ENCODE measurements around the gene KIT. TPM values are rescaled to one million over a fixed set of nuclear protein-coding genes. Genes with fewer than 3 reads are reported as not detected.

Gene KIT
- total and polyA plus RNA-seq, 7 donors, result 0.19 to 2.1 (median 0.92) TPM

DNA sequence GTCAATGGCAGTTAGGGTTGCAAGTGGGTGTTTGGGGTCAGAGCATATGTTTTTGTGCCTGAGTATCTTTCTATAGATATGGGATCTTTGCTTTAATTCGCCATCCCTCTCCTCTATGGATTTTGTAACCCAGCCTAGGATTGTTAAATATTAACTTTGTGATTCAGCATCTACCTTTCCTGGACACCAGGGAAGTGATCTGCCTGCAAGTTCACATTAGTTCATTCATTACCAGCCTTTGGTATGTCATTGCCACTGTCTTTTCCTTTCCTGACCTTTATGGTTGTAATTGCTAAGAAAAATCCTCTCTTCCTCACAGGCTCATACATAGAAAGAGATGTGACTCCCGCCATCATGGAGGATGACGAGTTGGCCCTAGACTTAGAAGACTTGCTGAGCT, 73.8 kb downstream of the KIT start:
- Histone ChIP-seq H3K27me3 (ENCODE audit: insufficient read depth in 3 of 3, low read length in 2 of 3) (no peaks in the 10 kb centered on the region), H3K27ac (no peak overlapping the region), H3K4me3 (no peak overlapping the region), H3K36me3 (ENCODE audit: insufficient read depth in 1 of 2, low read depth in 1 of 2) (no peaks in the 10 kb centered on the region), H3K4me1 (no peaks in the 10 kb centered on the region), H3K9me3 (no peaks in the 10 kb centered on the region)
- DNase-seq (no peak), ATAC-seq (no peak)
- 95 to 98% (median 97%) methylated on average over 3 of the region's 3 CpGs for WGBS, 3 donors
- intact Hi-C loops (cut with DNase I), result no loop called here
- no peak for TF ChIP-seq CTCF (IDR thresholded peaks at IDR 0.05)

GRCh38 chr4:54731976-54732375, 74.2 kb downstream of the KIT start:
- TF ChIP-seq CTCF (IDR thresholded peaks at IDR 0.05), result no peak
- intact Hi-C loops (cut with DNase I), result no loop called here
- Histone ChIP-seq H3K9me3 (no peaks in the 10 kb centered on the region), H3K27ac (no peak overlapping the region), H3K4me3 (no peak overlapping the region), H3K4me1 (no peaks in the 10 kb centered on the region), H3K36me3 (ENCODE audit: insufficient read depth in 1 of 2, low read depth in 1 of 2) (no peaks in the 10 kb centered on the region), H3K27me3 (ENCODE audit: insufficient read depth in 3 of 3, low read length in 2 of 3) (no peaks in the 10 kb centered on the region)
- WGBS, 3 donors, result 87 to 100% (median 100%) methylated on average over 1 of the region's 1 CpG
- ATAC-seq (no peak), DNase-seq (no peak)

DNA sequence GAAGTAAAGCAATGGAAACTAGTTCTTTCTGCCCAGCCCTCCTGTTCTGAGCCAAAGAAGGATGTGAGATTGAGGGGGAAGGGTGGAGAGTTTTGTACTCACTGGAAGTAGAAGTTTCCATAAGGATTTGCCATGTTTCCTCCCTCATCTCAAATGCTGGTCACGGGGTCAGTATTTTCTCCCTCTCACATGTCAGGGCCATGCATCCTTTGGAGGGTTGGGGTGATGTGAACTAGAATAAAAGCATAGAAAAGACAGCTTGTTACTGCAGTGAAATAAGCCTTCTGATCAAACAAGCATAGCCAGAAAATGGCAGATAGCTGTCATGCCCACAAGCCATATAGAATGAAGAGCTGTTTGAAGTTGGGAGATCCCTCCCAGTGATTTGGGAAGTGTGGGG, 79.7 kb downstream of the KIT start:
- intact Hi-C loops (cut with DNase I), result no loop called here
- Histone ChIP-seq H3K4me1 (no peaks in the 10 kb centered on the region), H3K27ac (no peak overlapping the region), H3K36me3 (ENCODE audit: insufficient read depth in 1 of 2, low read depth in 1 of 2) (no peaks in the 10 kb centered on the region), H3K4me3 (no peak overlapping the region), H3K9me3 (no peaks in the 10 kb centered on the region), H3K27me3 (ENCODE audit: insufficient read depth in 3 of 3, low read length in 2 of 3) (no peaks in the 10 kb centered on the region)
- no peak for DNase-seq
- ATAC-seq, result no peak
- 86 to 95% (median 88%) methylated on average over 1 of the region's 1 CpG for WGBS, 3 donors
- TF ChIP-seq CTCF (IDR thresholded peaks at IDR 0.05), result no peak

- 39 to 72% (median 44%) methylated on average over 3 of the region's 3 CpGs for WGBS, 3 donors
- no peak overlapping the region for H3K4me3 ChIP-seq
- H3K4me1 ChIP-seq, result no peaks in the 10 kb centered on the region
- no peaks in the 10 kb centered on the region for H3K36me3 ChIP-seq (ENCODE audit: insufficient read depth in 1 of 2, low read depth in 1 of 2)
- DNase-seq (no peak), ATAC-seq (no peak)
- intact Hi-C loops (cut with DNase I), result no loop called here
- no peaks in the 10 kb centered on the region for H3K27me3 ChIP-seq (ENCODE audit: insufficient read depth in 3 of 3, low read length in 2 of 3)
- no peaks in the 10 kb centered on the region for H3K9me3 ChIP-seq
- H3K27ac ChIP-seq, result no peak overlapping the region
- no peak for TF ChIP-seq CTCF (IDR thresholded peaks at IDR 0.05)
Measured at GRCh38 chr4:54741202-54741601, 83.4 kb downstream of the KIT start.

DNA sequence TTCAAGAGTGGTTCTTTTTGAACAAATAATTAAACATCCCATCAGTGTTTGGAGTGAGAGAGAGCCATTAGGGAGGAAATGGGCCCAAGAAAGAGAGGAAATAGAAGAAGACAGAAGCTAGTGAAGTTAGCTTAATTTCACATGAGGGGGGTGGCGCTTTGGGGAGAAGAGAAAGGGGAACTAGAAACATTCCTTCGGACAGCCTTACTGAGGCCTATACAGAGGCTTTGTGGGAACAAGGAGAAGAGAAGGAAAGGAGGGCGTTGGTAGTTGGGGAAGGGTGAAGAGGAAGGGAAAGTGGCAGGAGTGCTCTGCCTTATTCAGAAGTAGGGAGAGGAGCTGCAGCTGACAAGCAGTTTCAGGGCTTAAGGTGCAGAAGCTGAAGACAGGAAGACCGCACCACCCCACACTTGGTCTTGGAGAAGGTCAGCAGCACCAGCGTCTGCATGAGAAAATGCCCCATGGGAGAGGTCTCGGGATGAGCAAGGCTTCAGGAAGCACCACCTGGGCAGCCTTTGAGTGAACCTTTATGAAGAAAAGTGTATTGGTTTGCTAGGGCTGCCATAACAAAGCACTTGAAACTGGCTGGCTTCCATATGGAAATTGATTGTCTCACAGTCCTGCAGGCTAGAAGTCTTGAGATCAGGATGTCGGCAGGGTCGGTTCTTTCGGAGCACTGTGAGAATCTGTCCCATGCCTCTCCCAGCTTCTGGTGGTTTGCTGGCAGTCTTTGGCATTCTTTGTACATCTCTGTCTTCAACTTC, 85.1 kb downstream of the KIT start:
- Histone ChIP-seq H3K9me3 (no peaks in the 10 kb centered on the region), H3K4me1 (no peaks in the 10 kb centered on the region), H3K27me3 (ENCODE audit: insufficient read depth in 3 of 3, low read length in 2 of 3) (peaks cover 0 to 1% (median 0%) of the 10 kb centered on the region in 3 donors), H3K27ac (no peak overlapping the region), H3K36me3 (ENCODE audit: insufficient read depth in 1 of 2, low read depth in 1 of 2) (no peaks in the 10 kb centered on the region), H3K4me3 (no peak overlapping the region)
- TF ChIP-seq CTCF (IDR thresholded peaks at IDR 0.05), result no peak
- no peak for ATAC-seq
- no peak for DNase-seq
- WGBS, 3 donors, result 87 to 95% (median 92%) methylated on average over 9 of the region's 9 CpGs
- intact Hi-C loops (cut with DNase I), result no loop called here

All from psoas muscle (tissue), 8 donors.